Parathyroid adenoma (tissue), 2 donors: ENCODE measurements around the gene ST3GAL4.

ENCODE experiments used
- H2AFZ ChIP-seq: fragments of 300-600 bp; sonication (generic); one replicate; pipeline ENCODE4 v1.7.0; 2017; ENCODE audit warnings: antibody characterized with exemption, mild to moderate bottlenecking
- H3K27ac ChIP-seq: fragments of 300-600 bp; sonication (generic); one replicate; pipeline ENCODE4 v1.7.0; 2017
- H3K27me3 ChIP-seq: fragments of 300-600 bp; sonication (generic); one replicate; pipeline ENCODE4 v1.7.0; 2017; ENCODE audit warnings: low read length; ENCODE audit not compliant: control insufficient read depth, insufficient read depth
- H3K36me3 ChIP-seq: fragments of 300-600 bp; sonication (generic); one replicate; pipeline ENCODE4 v1.7.0; 2017; ENCODE audit warnings: low read length; ENCODE audit not compliant: control insufficient read depth, insufficient read depth
- H3K4me1 ChIP-seq: fragments of 300-600 bp; sonication (generic); one replicate; pipeline ENCODE4 v1.7.0; 2017; ENCODE audit warnings: control low read depth
- H3K4me2 ChIP-seq: fragments of 300-600 bp; sonication (generic); one replicate; pipeline ENCODE4 v1.7.0; 2017; ENCODE audit warnings: low read length
- H3K4me3 ChIP-seq: fragments of 300-600 bp; sonication (generic); one replicate; pipeline ENCODE4 v1.7.0; 2017; ENCODE audit warnings: low read depth, low read length
- H3K79me2 ChIP-seq: fragments of 300-600 bp; sonication (generic); one replicate; pipeline ENCODE4 v1.7.0; 2017; ENCODE audit warnings: control low read depth
- H3K9ac ChIP-seq: fragments of 300-600 bp; sonication (generic); one replicate; pipeline ENCODE4 v1.7.0; 2017; ENCODE audit warnings: mild to moderate bottlenecking
- H3K9me3 ChIP-seq: fragments of 300-600 bp; sonication (generic); one replicate; pipeline ENCODE4 v1.7.0; 2017; ENCODE audit warnings: low read length; ENCODE audit not compliant: control insufficient read depth
- CTCF ChIP-seq: fragments of 300-600 bp; sonication (generic); IDR thresholded peaks from one replicate; pipeline ENCODE4 v1.7.0; 2017; ENCODE audit warnings: antibody characterized with exemption, mild to moderate bottlenecking
- donor health status: primary hyperparathyroidism.

ST3GAL4 gene

DNA sequence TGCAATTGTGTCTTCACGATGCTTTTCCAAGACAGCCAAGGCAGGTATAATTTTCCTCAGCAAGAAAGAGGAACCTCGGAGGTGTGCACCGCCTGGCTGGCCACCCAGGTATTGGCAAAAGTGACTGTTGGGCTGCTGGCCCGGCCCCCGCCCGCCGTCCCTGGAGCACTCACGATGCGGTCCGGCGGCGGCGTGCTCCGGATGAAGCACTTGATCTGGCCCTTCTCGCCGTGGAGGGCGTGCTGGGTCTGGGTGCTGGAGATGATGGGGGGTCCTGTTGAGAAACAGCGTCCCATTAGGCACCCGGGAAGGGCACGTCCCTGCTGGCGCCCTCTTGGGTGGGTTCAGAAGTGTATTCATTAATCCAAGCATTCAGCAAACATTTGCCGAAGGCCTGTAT, 84.8 kb downstream of the ST3GAL4 start:
- Histone ChIP-seq H3K9me3 (no peaks in the 10 kb centered on the region), H3K9ac (no peak overlapping the region), H3K4me1 (no peaks in the 10 kb centered on the region), H3K4me2 (no peak overlapping the region), H3K79me2 (no peaks in the 10 kb centered on the region), H3K4me3 (no peak overlapping the region), H3K27me3 (no peaks in the 10 kb centered on the region), H3K27ac (no peak overlapping the region), H3K36me3 (no peaks in the 10 kb centered on the region), H2AFZ (no peak overlapping the region)
- no peak for TF ChIP-seq CTCF

- H3K9me3 ChIP-seq, result no peaks in the 10 kb centered on the region
- no peaks in the 10 kb centered on the region for H3K27me3 ChIP-seq
- H3K4me1 ChIP-seq, result no peaks in the 10 kb centered on the region
- peak; percentile 76 for TF ChIP-seq CTCF
- H2AFZ ChIP-seq, result no peak overlapping the region
- H3K4me3 ChIP-seq, result no peak overlapping the region
- H3K4me2 ChIP-seq, result no peak overlapping the region
- H3K27ac ChIP-seq, result no peak overlapping the region
- no peak overlapping the region for H3K9ac ChIP-seq
- H3K79me2 ChIP-seq, result no peaks in the 10 kb centered on the region
- no peaks in the 10 kb centered on the region for H3K36me3 ChIP-seq
These were observed 85.5 kb downstream of the ST3GAL4 start for GRCh38 chr11:126440792-126441514.

DNA sequence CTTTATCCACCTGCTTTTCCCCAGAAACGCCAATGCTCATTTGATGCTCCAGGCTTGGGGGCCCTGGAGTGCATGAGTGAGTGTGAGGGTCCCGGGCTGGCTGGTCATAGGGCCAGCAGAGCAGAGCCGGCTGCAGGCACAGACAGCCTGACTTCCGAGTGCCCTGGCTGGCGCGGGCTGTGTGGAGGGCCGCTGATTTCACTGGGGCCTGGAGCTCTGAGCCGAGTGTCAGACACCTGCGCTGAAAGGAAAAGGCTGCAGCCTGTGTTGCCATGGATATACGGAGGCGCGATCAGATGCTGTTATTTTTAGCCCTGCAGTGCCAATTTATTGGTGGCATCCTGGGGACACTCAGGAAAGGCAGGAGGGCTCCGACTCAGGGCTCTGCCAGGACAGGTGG, 87.6 kb downstream of the ST3GAL4 start:
- Histone ChIP-seq H3K4me3 (no peak overlapping the region), H3K27me3 (no peaks in the 10 kb centered on the region), H2AFZ (no peak overlapping the region), H3K9me3 (no peaks in the 10 kb centered on the region), H3K36me3 (no peaks in the 10 kb centered on the region), H3K9ac (no peak overlapping the region), H3K79me2 (no peaks in the 10 kb centered on the region), H3K4me1 (no peaks in the 10 kb centered on the region), H3K27ac (no peak overlapping the region), H3K4me2 (no peak overlapping the region)
- no peak for TF ChIP-seq CTCF

DNA sequence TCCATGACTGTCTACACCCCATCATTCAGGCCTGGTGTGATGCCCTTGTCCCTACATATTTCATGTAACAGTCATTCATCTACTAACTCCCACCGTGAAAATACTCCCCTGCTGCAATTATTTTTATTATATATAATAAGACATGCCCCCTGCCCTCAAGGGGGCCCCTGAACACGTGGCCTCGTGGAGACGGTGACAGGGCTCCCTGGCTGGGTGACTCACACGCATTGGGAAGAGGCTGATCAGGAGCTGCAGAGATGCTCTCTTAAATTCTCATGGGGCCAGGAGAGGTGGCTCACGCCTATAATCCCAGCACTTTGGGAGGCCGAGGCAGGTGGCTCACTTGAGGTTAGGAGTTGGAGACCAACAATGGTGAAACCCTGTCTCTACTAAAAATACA, 88.6 kb downstream of the ST3GAL4 start:
- TF ChIP-seq CTCF, result no peak
- Histone ChIP-seq H3K9me3 (no peaks in the 10 kb centered on the region), H3K9ac (no peak overlapping the region), H3K36me3 (no peaks in the 10 kb centered on the region), H3K27ac (no peak overlapping the region), H2AFZ (no peak overlapping the region), H3K4me3 (no peak overlapping the region), H3K79me2 (no peaks in the 10 kb centered on the region), H3K4me2 (no peak overlapping the region), H3K4me1 (no peaks in the 10 kb centered on the region), H3K27me3 (no peaks in the 10 kb centered on the region)

- Histone ChIP-seq H3K27ac (no peak overlapping the region), H3K9ac (no peak overlapping the region), H3K27me3 (no peaks in the 10 kb centered on the region), H3K36me3 (no peaks in the 10 kb centered on the region), H3K4me3 (no peak overlapping the region), H3K4me2 (no peak overlapping the region), H3K4me1 (no peaks in the 10 kb centered on the region), H2AFZ (no peak overlapping the region), H3K79me2 (no peaks in the 10 kb centered on the region), H3K9me3 (no peaks in the 10 kb centered on the region)
- no peak for TF ChIP-seq CTCF
These were observed 91.1 kb downstream of the ST3GAL4 start for GRCh38 chr11:126446581-126446980.
